GM21786 (cell line): Measurements from ENCODE around the gene TIGD6.

Experiments
- ATAC-seq: cut with Tn5 transposase; IDR thresholded peaks from one replicate; pipeline ENCODE4 v1.9.1; 2021; ENCODE audit not compliant: unreplicated experiment

The TIGD6 gene

GRCh38 chr5:149981206-149981605 lies 19.2 kb downstream of the TIGD6 start:
- no peak for ATAC-seq

GRCh38 chr5:149979896-149980295 lies 20.6 kb downstream of the TIGD6 start:
- no peak for ATAC-seq

DNA sequence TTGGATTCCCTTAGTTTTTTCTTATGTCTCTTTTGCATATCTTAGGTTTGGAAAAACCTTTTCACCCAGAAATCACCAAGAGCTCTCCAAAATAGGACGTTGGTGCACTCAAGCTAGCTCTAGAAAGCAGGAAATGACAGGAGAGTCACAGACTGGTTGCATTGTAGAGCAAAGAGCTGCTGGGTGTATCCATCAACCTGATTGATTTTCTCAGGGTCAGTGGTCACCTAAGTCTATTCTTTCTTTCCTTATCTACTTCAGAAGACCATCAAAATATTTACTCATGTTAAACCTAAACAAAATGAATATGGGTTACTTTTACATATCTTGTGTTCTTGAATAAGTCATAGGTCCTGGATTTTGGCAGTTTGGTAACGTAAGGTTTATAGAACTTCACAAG lies 25.0 kb downstream of the TIGD6 start:
- ATAC-seq, result no peak

DNA sequence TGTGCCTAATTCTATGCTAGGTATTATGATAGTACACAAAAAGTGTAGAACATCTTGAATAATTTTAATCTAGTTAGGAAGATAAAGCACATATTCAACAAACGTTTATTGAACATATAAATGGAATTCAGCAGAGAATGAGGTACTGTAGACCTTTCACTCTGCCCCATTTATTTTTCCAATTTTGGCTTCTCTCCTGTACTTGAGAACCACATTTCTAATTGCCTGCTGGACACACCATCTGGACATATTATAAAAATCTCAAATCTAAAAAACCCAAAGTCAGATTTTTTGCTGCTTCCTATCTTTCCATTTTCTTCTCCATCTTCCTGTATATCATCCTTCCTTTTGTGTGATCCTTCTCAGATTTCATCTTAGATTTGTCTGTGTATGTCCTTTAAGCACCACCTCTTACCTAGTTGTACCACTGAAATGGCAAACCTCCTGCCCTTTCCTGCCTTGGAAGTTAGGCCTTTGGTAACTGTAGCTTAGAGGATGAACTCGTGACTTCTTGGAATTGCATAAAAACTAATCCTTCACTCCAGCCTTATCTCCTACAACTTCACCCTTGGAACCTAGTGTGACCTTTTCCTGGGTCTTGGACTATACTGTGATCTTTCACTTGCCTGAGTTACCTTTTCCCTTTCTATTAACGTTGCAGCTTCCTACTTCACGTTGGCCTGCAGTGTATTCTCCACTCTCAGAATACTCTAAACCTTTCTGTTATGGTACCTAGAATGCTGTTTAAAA lies 31.1 kb downstream of the TIGD6 start:
- no peak for ATAC-seq

DNA sequence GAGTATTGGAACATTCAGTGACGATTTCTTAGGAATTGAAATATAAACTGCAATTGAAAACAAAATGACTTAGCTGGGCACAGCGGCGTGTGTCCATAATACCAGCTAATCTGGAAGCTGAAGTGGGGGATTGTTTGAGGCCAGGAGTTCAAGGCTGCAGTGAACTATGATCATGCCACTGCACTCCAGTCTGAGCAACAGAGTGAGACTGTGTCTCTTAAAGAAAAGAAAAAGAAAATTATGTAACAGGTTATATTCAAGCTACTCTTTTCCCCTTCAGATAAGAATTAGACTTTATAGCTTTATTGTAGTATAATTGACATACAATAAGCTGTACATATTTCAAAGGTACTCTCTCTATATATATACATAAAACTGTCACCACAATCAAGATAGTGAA lies 33.5 kb downstream of the TIGD6 start:
- ATAC-seq, result no peak

- no peak for ATAC-seq
Measured at GRCh38 chr5:149963729-149964128, 36.7 kb downstream of the TIGD6 start.

DNA sequence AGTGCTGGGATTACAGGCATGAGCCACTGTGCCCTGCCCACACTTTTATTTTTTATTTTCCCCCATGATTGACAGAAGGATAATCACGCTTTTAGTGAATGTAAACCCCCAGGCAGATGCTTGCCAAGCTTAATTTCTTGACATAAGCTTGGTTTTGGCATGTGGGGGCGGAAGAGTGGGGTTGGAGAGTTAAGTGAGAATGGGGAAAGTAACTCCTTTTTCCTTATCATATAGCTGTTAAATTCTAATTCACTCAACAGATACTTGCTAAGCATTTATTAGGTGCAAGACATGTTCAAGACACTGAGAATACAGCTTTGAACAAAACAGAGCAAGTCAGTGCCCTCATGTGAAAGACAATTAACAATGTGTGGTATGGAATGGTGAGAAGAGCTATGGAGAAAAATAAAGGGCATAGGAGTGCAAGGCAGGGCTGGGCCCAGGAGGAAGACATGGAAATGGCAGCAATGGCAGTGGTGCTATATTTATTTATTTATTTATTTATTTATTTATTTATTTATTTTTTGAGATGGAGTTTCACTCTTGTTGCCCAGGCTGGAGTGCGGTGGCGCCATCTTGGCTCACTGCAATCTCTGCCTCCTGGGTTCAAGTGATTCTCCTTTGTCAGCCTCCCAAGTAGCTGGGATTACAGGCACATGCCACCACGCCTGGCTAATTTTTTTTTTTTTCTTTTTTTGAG lies 37.7 kb downstream of the TIGD6 start:
- ATAC-seq, result no peak

DNA sequence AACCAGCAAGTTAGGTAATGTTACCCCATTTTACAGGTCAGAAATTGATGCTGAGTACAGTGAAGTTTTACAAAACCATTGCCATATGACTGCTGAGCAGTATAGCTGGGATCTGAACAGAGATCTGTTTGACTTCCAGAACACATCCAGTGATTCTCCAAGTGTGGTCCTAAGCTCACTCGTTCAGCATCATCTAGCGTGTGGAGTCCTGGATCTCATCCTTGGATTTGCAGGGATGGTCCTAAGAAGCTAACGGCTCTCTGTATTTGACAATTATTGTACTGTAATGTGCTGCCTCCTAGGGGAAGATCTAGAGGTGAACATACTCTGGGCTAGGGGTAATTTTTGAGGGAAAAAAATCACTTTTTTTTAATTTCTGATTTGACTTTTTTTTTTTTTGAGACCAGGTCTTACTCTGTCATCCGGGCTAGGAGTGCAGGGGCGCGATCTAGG lies 38.5 kb downstream of the TIGD6 start:
- ATAC-seq, result no peak

DNA sequence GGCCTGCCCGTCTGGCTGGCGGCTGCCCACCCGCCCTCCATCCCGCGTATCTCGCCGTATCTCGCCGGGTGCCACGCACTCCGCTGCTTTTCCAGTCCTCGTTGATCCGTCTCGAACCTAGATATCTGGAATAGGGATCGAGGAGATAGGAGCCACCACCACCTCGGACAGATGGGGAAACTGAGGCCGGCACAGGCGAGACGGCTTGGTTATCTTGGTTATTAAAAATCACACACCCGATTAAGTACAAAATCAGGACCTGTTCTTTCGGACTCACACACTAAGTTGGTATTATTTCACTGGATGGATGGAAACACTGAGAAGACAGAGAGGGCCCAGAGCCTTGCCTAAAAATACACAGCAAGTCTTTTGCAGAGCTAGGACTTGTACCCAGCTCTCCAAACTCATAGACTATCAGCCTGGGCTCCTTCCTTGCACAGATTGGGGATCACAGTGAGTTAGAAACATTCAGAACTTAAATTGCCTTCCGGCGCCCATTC lies 39.2 kb downstream of the TIGD6 start:
- no peak for ATAC-seq

DNA sequence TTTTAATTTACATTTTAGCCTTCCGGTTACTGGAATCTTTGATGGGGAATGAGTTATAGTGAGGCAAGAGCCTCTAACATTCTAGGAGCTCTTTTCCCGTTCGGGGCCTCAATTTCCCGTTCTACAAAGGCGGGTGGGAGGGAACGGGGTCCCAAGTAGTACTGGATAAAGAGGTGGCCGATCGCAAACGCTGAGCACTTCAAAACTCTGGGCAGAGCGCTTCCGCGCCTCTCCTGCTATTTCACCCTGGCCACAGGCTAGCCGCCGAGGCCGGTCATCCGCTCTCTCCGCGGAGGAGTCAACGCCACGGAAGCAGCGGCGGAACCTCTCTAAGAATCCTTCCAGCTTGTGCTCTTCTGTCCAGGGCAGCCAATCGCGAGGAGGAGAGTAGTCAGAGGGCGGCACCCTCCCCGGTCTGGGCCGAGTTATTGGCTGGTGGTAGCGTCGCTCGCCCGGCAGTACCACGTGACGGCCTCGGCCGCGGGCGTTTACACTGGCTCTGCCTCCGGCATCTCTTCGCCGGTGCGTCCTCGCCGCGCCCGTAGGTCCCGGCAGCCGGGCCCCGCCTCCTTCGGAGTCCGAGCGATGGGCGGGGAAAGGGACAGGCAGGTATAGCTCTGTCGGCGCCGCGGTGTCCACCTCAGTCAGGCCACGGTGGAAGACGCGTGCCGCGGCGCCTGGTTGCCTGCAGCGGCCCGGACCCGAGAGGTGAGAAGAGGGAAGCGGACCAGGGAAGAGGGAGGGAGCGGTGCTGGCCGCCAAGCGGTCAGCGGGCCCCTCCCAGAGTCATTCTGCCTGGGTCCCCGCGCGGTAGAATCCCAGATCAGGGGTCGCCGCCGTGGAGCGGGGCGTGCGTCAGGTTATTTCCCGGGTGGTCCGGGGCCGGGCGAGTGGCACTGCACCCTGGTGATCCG lies 39.9 kb downstream of the TIGD6 start, which contains the start of gene SLC26A2:
TSS of gene SLC26A2 (plus strand) at position 487 of the 914 bp plus-strand sequence. CDS start 16,895 bp downstream, outside the sequence.
- ATAC-seq, result peak; percentile 98

- peak; percentile 20 for ATAC-seq
Measured at GRCh38 chr5:149959406-149960236, 40.8 kb downstream of the TIGD6 start.

GRCh38 chr5:149957855-149958254 lies 42.6 kb downstream of the TIGD6 start:
- ATAC-seq, result no peak

DNA sequence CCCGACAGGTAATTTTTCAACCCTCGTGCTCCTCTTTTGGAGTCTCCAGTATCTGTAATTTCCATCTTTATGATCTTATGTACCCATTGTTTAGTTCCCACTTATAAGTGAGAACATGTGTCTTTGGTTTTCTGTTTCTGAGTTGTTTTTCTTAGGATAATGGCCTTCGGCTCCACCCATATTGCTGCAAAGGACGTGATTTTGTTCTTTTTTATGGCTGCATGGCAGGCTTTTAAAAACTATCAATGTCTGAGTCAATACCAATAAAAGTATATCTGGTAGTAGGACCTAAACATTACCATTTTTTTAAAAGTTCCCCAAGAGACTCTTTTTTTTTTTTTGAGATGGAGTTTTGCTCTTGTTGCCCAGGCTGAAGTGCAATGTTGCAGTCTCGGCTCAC lies 43.8 kb downstream of the TIGD6 start:
- no peak for ATAC-seq

DNA sequence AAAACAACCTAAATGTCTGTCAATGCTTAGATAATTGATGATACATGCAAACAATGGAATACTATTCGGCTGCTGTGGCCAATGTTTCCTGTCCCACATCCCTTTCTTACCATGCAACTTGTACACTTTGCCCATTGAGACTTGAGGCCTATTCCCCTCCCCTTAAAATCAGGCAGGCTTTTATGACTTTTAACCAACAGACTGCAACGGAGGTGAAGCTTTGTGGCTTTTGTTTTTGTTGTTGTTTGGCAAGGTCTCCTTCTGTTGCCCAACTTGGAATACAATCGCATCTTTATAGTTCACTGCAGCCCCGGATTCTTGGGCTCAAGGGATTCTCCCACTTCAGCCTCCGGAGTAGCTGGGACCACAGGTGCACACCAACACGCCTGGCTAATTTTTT lies 45.7 kb downstream of the TIGD6 start:
- no peak for ATAC-seq

- ATAC-seq, result no peak
Measured at GRCh38 chr5:149953436-149954121, 46.9 kb downstream of the TIGD6 start.

DNA sequence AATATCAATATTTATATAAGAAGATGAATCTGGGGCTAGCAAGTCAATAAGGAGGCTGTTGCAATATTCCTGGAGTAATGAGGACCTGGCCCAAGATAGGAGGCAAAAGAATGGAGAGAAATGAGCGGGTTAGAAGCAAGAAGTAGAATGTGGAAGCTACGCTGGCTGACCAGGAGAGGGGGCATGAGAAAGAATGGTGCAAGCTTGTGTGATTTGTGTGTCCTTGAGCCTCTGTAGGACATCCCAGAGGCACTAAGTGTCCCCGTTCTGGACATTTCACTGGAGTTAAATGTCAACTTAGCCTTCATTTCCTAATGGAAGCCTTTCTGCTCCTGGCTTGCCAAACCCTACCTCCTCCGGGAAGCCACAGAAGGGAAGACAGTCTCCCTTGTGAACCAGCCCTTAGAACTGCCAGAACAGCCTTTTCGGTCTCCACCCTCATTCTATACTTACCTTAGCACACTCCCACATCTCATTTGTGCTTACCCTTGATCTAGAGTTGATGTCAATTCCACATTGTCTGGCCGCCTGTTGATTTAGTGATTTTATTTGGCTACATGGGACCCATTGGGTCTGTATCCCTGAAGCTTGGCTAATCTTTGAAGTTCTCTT lies 49.2 kb downstream of the TIGD6 start:
- no peak for ATAC-seq

GRCh38 chr5:149948993-149949392 lies 51.5 kb downstream of the TIGD6 start:
- ATAC-seq, result no peak

GRCh38 chr5:149946118-149946517 lies 54.3 kb downstream of the TIGD6 start:
- ATAC-seq, result no peak

- ATAC-seq, result no peak
Measured at GRCh38 chr5:149944666-149945065, 55.8 kb downstream of the TIGD6 start, which contains the start of gene PDE6A. Gene PDE6A, minus strand, starts transcription at chr5:149944793. Its CDS starts 120 bp downstream, at chr5:149944673.
